ENCODE data around the gene ATP1A3.

The ATP1A3 gene

GRCh38 chr19:42030645-42031440, 36.8 kb upstream of the ATP1A3 start:
- no peak for TF ChIP-seq FOXP2 (optimal IDR thresholded peaks at IDR 0.05; ENCODE audit: borderline replicate concordance, extremely low read depth, extremely low read length, insufficient read depth)
- no peak for TF ChIP-seq TAF1 (IDR thresholded peaks at IDR 0.05; ENCODE audit: borderline replicate concordance, insufficient read depth, low read length)
- no peak for TF ChIP-seq SIN3A (IDR thresholded peaks at IDR 0.05; ENCODE audit: borderline replicate concordance, insufficient read depth, low read length)
- TF ChIP-seq REST (IDR thresholded peaks at IDR 0.05; ENCODE audit: insufficient read depth in 1 of 2, low read depth in 2 of 2, low read length in 2 of 2): no peak

GRCh38 chr19:42028304-42029216, 34.5 kb upstream of the ATP1A3 start:
- TF ChIP-seq POLR2AphosphoS5 (IDR thresholded peaks at IDR 0.05; ENCODE audit: low read depth, low read length) (peak; percentile 45; the same call in 1 of the 2 replicates), REST (IDR thresholded peaks at IDR 0.05; ENCODE audit: insufficient read depth in 1 of 2, low read depth in 2 of 2, low read length in 2 of 2) (no peak)

GRCh38 chr19:42024622-42025111, 30.6 kb upstream of the ATP1A3 start:
- TF ChIP-seq REST (IDR thresholded peaks at IDR 0.05; ENCODE audit: insufficient read depth in 1 of 2, low read depth in 2 of 2, low read length in 2 of 2) (no peak), POLR2AphosphoS5 (IDR thresholded peaks at IDR 0.05; ENCODE audit: low read depth, low read length) (no peak), SIN3A (IDR thresholded peaks at IDR 0.05; ENCODE audit: borderline replicate concordance, insufficient read depth, low read length) (no peak), FOXP2 (optimal IDR thresholded peaks at IDR 0.05; ENCODE audit: borderline replicate concordance, extremely low read depth, extremely low read length, insufficient read depth) (no peak), TAF1 (IDR thresholded peaks at IDR 0.05; ENCODE audit: borderline replicate concordance, insufficient read depth, low read length) (no peak)

GRCh38 chr19:42023943-42024260, 29.9 kb upstream of the ATP1A3 start:
- TF ChIP-seq SIN3A (IDR thresholded peaks at IDR 0.05; ENCODE audit: borderline replicate concordance, insufficient read depth, low read length) (no peak), TAF1 (IDR thresholded peaks at IDR 0.05; ENCODE audit: borderline replicate concordance, insufficient read depth, low read length) (no peak), FOXP2 (optimal IDR thresholded peaks at IDR 0.05; ENCODE audit: borderline replicate concordance, extremely low read depth, extremely low read length, insufficient read depth) (no peak), REST (IDR thresholded peaks at IDR 0.05; ENCODE audit: insufficient read depth in 1 of 2, low read depth in 2 of 2, low read length in 2 of 2) (no peak), POLR2AphosphoS5 (IDR thresholded peaks at IDR 0.05; ENCODE audit: low read depth, low read length) (no peak)
